Skeletal muscle cell (primary cell): Measurements from ENCODE around the gene ASB6.

ENCODE experiments used
- DNase-seq: peaks from one replicate; pipeline ENCODE4 v3.0.0-alpha.2; 2010; ENCODE audit warnings: low read depth
- H3K4me3 ChIP-seq: 2 replicates; pipeline ENCODE4 v1.5.1; 2011; ENCODE audit warnings: low read depth, mild to moderate bottlenecking, control low read depth, low read length, moderate library complexity

ASB6 gene, protein sequence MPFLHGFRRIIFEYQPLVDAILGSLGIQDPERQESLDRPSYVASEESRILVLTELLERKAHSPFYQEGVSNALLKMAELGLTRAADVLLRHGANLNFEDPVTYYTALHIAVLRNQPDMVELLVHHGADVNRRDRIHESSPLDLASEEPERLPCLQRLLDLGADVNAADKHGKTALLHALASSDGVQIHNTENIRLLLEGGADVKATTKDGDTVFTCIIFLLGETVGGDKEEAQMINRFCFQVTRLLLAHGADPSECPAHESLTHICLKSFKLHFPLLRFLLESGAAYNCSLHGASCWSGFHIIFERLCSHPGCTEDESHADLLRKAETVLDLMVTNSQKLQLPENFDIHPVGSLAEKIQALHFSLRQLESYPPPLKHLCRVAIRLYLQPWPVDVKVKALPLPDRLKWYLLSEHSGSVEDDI

DNA sequence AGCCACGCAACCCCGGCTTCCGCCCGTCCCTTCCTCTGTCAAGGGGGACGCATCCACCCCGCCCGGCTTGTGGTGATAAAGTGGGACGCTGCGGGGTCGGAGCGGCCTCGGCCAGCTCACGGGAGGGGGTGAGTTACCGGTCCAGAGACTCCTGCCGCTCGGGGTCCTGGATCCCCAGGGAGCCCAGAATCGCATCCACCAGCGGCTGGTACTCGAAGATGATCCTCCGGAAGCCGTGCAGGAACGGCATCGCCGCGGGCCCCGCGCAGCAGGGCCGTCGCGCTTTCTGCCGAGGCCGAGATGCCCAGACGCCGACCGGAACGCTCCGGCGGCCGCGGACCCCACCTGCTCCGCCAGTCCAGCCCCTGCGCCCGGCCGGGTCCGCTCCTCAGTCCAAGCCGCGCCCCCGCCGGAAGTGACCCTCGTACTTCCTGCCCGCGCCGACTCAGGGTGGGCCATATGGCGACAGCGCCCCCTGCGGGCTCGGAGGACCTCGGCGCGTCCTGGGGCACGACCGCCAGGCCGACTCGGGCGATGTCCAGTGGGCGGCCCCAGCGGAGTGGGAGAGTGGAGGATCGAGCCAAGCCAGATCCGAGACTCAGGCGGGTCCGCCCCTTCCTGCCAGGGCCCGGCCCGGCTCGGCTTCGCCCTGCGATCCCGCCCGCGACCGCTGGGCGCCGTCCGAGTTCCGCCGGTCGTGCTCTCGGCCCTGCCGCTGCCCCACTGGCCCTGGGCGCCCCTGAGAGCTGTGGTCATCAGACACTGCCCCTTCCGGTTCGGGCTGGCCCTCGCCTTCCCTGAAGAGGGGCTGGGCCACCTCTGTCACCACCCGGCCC, at the start of gene ASB6:
ASB6 (minus strand) TSS at position 402 of the 836 bp plus-strand sequence; CDS start at position 250, 152 bp downstream.
- H3K4me3 ChIP-seq = peak within 1 kb of the TSS; percentile 99
- peak; percentile 86 for DNase-seq

DNA sequence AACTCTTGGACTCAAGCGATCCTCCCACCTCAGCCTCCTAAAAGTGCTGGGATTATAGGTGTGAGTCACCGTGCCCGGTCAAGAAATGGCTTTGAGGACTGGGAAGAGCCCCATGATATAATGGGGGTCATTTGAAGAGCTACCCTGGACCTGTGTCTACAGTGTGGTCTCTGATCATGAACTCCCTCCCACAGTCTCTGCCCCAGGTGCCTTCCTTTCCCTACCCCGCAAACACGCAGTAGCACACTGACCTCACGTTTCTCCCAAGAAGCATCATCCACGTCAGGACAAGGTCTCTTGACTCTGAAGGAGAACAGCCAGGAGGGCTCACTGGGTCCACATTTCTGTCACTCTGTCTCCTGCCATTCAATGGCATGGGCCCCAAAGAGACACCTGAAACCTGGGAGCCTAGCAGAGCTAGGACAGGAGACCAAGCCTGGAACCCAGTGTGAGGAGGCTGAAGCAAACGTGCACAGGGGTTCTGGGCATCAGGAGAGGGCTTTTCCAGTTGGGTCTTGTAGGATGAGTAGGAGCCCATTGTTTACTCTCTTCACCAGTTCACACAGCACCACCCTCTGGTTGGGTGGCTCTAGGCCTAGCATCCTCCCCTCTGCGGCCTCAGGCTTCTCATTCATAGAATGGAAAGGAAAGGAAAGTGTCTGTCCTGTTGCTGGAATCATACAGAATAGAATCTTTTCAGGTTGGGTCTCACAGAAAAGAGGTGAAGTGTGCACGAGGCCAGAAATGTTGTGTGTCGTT, 46.5 kb upstream of the ASB6 start:
- no peak for DNase-seq
- H3K4me3 ChIP-seq = no peak overlapping the region

DNA sequence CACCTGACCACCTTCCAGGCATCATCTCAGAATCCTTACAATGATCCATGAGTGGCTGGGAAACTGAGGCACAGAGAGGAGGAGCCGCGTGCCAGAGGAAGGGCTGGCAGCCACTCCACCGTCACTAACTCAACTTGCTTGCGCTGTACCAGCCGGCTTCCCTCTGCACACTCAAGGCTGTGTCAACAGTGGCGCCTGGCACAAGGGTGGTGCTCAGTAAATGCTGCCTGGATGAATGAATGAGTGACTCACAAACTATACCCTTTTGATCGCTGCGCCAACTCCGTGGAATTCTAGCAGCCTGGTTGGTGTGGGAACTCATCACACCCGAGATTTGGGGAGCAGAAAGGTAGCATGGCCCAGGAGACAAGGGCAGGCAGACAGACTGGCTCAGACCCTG, 45.4 kb upstream of the ASB6 start:
- DNase-seq = no peak
- no peak overlapping the region for H3K4me3 ChIP-seq

DNA sequence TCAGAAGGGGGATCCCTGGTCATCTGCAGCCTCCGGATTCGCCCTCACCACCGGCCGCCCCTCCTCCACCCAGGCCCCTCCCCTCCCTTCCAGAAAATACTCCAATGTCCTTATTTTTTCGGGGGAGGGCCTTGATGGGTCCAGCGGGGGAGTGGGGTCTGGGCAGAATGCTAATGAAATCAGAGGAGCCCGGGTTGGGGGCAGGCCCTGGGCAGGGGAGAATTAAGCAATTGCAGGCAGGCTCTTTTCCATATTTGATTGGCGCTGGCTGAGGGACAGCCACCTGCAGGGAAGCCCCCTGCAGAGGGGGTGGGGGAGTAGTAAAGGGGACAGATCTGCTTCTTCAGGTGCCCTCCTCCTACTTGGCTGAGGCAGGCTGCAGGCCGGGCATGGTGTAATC, 44.8 kb upstream of the ASB6 start:
- H3K4me3 ChIP-seq = no peak overlapping the region
- DNase-seq = no peak

DNA sequence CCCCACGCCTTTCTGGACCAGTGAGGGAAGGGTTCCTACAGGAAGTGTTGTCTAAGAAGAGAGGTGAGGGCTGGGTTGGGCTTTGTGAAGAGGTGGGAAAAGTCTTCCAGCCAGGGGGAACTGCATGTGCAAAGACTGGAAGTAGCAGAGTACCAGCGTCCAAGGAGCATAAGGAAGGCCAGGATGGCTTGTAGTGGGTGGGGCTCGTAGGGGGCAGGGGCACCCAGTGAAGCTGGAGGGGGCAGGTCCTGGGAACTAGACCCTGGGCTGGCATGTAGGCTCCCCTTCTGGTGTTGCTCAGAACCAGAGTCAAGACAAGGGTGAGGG, 43.9 kb upstream of the ASB6 start:
- DNase-seq = no peak
- H3K4me3 ChIP-seq = no peak overlapping the region

DNA sequence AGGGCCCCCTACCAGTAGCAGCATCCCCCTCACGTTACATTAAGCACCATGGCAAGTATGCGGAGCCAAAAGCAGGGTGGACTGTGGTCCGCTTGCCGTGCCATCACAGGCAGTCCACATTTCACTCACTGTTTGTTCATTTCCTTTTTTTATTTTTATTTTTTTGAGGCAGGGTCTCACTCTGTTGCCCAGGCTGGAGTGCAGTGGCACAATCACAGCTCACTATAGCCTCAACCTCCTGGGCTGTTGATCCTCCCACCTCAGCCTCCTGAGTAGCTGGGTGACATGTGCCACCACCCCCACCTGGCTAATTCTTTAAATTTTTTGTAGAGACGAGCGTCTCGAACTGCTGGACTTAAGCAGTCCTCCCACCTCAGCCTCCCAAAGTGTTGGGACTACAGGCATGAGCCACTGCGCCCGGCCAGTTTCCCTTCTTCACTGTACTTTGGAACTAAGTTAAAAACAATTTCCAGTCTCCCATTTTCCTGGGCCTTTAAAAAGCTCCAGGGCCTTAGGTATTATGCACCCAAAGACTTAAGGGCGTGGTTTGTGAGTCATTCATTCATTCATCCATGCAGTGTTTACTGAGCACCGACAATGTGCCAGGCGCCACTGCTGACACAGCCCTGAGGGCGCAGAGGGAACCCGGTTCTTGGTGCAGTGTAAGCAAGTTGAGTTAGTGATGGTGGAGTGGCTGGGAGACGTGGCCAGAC, 43.4 kb upstream of the ASB6 start:
- H3K4me3 ChIP-seq = no peak overlapping the region
- DNase-seq = no peak

DNA sequence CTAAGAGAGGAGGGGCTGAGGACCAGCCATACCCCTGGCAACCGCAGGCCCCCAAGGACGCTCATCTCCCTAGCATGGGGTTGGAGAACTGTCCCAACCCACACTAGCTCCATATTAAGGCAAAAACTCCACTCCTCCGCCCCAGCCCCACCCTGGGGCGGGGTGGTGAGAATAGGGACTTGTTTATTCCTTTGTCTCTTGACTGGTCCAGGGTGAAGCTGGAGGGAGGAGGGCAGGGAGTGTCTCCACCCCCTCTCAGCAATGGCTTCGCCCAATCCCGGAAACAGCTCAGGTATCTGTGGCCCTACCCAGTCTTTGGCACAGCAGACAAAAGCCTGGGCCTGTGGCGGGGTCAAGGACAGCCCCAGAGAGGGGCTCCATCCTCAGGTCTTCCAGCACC, 40.4 kb upstream of the ASB6 start:
- H3K4me3 ChIP-seq = no peak overlapping the region
- no peak for DNase-seq

DNA sequence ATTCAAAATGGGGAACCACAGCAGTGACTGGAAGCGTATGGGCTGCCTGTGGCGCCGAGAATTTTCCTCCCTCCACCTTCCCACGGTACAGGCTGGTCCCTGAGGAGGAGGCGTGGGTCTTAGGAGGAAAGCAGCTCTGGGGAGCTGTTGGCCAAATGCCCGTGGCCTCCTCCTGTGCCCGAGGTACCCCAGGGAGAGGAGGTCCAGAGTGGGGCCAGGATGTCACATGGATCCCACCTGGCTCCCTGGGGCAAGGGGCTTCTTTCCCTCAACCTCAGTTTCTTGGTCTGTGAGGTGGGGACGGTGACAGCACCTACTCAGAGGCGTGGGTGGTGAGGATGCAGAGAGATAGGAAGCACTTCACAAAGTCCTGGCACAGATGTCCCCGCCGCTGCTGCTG, 40.0 kb upstream of the ASB6 start:
- no peak overlapping the region for H3K4me3 ChIP-seq
- no peak for DNase-seq

DNA sequence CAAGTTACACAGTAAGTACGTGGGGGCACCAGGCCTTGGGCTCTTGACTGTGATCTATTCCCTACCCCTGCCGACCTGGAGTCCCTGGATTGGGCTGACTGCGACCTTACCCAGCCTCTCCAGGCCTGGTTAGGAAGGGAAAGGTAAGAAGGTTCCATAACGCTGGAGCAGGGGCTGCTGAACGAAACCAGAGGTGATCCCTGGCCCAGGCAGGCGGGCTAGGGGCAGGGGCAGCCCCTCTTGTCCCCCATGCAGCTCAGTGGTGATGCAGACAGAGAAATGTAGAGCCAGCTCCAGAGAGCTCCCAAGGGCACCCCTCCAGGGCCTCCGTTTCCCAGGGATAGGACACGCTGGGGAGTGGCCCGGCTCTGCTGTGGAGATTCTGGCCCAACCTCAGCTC, 37.6 kb upstream of the ASB6 start:
- no peak overlapping the region for H3K4me3 ChIP-seq
- no peak for DNase-seq

DNA sequence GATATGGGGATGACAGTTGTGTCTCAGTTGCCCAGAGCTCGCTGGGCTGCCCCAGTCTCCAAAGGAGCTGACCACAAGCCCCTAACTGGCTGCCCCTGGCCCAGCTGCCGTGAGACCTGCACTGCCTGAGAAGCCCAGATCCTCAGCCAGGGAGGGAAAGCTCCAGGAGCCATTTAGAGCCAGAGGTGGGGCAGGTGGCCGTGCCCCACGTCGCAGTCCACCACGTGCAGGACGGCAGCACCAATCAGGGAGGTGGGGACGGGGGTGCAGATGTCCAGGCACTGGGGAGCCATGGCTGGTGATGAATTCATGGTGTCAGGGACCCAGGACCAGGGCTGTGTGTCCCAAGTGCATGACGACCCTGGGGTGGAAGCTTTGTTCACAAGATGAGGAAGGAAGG, 36.9 kb upstream of the ASB6 start:
- DNase-seq = no peak
- H3K4me3 ChIP-seq = no peak overlapping the region

DNA sequence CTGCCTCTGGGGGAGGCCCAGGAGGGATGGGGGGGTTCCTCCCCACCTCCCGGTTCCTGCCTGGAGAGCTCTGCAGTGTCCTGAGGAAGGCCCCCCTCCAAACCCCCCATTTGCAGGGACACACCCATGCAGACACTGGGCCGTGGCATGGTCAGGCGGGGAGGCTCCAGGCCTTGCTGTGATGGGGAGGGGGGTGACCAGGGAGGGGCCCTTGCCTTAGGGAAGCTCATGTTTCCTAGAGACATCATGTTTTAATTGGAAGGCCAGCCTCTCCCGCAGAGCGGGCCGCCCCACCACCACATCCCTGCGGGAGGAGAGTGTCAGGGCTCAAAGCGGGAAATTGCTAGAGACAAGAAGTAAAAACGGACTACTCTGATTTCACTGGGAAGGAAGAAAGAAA, 35.5 kb upstream of the ASB6 start:
- no peak for DNase-seq
- H3K4me3 ChIP-seq = no peak overlapping the region

DNA sequence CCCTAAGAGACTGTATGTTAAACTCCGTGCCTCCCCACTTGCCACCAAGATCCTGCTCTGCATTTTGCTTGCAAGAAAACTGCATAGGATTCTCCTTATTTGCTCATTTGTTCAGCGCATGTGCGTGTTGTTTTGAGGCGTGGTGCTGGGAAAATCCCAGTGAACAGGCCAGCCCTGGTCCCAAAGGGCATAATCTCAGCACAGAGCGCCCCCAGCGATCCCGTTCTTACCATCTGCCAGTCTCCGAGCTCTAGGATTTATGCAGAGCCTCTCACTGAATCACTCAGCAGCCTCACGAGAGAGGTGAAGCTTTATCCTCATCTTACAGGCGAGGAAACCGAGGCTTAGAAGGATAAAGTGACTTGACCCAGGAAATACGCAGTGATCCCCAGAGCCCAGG, 35.0 kb upstream of the ASB6 start:
- no peak overlapping the region for H3K4me3 ChIP-seq
- DNase-seq = no peak

DNA sequence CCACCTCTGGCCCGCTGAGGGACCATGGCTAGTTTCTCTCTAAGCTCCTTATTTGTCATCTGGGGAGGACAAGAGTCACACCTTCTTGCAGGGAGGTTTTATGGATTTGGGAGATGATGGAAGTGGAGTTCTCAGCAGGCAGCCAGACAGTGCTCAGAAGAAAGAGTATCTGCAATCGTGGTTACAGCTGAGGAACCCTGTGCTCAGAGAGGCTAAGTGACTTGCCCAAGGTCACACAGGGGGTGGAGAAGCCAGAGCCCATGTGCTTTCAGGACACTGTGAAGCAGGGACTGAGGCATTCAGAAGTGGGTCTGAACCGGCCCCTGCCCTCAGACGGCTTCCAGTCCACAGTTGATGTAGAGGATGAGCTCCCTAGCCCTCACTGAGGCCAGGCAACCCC, 34.3 kb upstream of the ASB6 start:
- no peak for DNase-seq
- no peak overlapping the region for H3K4me3 ChIP-seq

DNA sequence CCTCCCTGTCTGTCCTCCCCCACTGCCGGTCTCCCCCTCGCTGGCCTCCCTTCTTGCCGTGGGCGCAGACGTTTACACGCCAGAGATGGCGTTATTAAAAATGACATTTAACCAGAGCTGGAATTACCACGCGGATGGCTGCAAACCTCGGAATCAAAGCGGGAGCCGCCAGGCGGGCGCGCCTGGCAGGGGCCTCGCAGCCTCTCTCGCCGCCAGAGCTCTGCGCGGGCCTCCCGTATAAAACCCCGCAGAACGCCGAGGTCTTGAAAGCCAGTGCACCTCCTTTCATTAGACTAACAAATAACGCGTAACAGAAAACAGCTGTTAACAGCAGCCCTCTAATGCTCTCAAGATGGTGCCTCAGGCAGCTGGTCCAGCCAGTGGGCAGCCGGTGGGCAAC, 33.7 kb upstream of the ASB6 start:
- no peak overlapping the region for H3K4me3 ChIP-seq
- DNase-seq = no peak

DNA sequence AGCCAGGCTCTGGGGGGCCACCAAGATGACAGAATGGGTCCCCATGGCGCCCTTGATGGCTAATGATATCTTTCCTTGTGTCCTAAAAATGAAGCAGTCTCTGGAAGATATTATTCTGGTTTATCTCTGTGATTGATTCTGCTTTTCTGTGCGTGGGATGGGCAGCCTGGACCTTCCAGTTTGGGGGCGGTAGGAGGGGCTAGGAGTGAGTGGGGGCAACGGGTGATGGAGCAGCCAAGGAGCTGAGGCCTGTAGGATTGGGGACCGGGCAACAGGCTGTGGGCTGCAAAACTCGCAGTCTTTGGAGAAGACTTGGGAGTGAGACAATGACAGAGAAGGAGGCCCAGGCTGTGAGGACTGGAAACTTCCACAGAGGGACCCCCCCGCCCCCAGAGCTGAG, 32.3 kb upstream of the ASB6 start:
- no peak overlapping the region for H3K4me3 ChIP-seq
- DNase-seq = no peak

DNA sequence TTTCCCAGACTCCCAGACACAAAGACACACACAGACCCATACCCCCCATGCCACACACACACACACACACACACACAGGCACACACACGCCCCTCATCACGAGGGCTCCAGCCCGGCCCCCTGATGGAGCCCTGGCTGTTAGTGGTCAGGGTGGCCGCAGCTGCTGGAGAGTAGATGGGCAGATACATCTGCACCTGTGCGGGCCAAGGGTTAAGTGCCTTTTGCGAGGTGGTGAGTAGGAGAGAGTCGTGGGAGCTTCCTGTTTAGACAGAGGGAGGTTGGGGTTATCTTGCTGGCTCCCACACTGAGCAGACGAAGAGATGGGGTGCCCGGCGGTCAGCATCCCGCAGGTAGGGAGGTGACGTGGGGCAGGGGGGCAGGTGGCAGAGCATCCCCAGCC, 31.7 kb upstream of the ASB6 start:
- no peak overlapping the region for H3K4me3 ChIP-seq
- DNase-seq = no peak

DNA sequence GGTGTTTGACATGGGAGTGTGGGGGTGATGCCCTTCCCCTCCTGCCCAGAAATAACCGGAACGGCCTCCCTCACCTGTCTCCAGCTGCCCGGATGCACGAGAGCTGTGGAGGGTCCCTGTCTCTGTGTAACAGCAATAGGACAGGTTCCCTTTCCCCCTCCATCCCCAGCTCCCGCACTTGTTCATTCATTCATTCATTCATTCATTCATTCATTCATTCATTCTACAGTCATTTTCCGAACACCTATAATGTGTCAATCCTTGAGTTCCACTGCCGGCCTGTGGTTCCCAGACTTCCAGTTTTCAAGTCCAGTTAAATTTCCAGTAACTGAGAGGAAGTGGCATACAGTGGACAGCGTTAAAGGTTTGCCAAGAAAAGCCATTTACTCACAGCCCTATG, 30.8 kb upstream of the ASB6 start:
- DNase-seq = no peak
- no peak overlapping the region for H3K4me3 ChIP-seq

DNA sequence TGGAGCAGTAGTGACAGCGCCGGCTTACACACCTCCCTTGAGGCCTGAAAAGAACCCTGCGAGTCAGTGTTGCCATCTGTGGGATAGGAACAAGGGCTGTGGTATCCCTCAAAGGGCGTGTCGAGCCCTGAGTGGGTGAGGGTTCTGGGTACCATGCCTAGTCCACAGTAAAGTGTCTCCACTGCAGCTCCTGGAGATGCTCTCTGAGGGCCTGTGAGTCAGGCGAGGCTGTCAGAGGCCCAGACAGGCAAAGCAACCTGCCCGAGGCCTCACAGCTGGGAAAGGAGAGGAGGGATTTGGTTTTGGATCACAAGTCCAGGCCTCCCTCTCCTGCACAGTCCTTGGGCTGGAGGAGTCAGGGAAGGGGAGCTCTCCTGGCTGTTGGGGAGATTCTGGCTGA, 29.6 kb upstream of the ASB6 start:
- DNase-seq = no peak
- H3K4me3 ChIP-seq = no peak overlapping the region

DNA sequence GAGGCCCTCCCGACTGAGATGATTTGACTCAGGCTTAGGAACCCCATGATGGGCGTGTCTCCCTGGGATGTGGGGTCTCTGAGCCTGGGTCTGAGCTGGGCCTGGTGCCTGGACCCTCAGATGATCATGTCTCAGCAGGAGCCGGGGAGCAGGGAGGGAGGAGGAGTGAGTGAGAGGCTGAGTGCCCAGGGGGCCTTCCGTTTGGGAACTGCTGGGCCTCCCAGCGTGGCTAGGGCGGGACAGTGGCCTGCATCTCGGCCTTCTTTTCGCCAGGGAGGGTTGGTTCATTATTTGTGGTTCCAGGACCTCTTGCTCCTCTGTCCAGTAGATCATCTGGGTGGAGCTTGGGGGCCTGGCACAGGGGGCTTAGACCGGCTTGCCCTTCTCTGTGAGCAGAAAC, 29.1 kb upstream of the ASB6 start:
- no peak for DNase-seq

DNA sequence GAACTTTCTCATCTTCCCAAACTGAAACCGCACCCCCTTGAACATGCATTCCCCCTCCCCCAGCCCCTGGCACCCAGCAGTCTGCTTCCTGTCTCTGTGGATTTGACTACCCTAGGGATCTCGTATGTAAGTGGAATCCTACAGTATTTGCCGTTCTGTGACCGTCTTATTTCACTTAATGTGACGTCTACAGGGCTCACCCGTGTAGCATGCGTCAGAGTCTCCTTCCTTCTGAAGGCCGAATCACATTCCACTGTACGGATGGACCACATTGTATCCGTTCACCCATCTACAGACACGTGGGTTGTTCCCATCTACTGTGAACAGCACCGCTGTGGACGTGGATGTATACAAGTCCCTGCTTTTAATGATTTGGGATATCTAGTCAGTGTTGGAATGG, 28.0 kb upstream of the ASB6 start:
- no peak for DNase-seq
- no peak overlapping the region for H3K4me3 ChIP-seq

More for the DNA sequence above, 29.1 kb upstream of the ASB6 start:
- H3K4me3 ChIP-seq = no peak overlapping the region
